ENCODE measurements around the gene CBX7.

The CBX7 gene

DNA sequence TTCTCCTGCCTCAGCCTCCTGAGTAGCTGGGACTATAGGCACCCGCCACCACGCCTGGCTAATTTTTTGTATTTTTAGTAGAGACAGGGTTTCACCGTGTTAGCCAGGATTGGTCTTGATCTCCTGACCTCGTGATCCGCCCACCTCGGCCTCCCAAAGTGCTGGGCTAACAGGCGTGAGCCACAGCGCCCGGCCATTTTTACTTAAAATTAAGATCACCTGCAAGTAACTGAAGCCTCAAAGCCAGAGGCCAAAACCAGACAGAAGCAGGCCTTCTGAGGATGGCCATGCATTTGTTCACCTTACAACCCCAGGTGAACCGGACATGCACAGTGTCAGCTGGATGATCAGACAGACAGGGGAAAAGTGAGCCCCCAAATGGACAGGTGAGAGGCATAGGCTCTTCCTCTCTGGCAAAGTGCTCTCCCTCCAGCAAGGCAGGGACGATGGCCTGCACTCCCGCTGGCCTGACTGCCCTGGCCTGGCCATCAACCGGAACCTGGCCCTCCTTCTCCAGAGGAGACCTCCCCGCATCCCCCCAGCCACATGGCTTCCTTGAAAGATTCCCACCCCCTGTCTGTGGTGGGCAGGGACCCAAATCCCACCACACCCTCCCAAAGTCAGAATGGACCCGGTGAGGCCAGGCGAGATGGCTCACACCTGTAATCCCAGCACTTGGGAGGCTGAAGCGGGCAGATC lies 29.6 kb downstream of the CBX7 start:
- no peak for FAIRE-seq

DNA sequence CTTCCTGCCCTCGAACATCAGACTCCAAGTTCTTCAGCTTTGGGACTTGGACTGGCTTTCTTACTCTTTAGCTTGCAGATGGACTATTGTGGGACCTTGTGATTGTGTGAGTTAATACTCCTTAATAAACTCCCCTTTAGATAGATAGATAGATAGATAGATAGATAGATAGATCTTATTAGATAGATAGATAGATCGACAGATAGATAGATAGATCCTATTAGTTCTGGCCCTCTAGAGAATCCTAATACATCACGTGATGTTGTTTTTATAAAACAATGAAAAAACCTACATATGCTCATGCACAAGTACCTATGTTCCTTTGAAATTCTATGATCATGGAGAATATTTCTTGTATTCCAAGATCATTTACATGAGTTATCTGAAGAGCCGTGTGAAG lies 31.5 kb downstream of the CBX7 start:
- FAIRE-seq = no peak

DNA sequence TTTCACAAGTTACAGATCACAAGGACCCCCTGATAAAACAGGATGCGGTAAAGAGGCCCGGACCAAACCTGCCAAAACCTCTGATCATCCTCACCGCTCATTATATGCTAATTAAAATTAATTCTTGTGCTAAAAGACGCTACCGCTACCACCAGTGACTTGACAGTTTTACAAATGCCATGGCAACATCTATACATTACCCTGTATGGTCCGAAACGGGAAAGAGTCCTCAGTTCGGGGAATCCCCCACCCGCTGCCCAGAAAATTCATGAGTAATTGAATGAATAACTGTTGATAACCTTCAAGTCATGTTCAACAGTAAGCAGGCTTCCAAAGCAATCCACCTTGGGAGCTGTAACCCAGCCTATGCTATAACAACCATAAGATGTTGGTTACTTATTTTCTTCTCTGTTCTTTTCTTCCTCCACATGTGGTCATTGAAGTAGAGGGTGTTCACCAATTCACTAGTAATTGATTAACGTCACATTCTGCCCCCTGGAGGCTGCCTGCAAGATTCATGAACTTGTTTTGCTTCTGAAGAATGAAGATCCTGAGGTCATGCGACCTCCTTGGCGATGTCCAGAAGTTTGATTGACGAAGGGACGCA lies 34.8 kb downstream of the CBX7 start:
- FAIRE-seq = no peak

DNA sequence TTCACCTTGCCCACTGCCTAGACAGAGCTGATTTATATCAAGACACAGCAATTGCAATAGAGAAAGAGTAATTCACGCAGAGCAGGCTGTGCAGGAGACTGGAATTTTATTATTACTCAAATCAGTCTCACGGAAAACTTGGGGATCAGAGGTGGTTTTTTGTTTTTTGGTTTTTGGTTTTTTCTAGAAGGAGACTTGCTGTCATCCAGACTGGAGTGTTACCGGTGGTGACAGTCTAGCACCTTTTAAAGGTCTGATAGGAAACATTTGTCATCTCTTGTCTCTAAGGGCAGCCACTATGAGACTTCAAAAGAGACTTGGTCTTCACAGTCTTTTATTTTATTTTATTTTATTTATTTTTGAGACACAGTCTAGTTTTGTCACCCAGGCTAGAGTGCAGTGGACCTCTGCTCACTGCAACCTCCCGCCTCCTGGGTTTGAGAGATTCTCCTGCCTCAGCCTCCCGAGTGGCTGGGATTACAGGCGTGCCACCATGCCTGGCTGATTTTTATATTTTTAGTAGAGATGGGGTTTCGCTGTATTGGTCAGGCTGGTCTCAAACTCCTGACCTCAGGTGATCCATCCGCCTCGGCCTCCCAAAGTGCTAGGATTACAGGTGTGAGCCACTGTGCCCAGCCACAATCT lies 36.4 kb downstream of the CBX7 start:
- no peak for FAIRE-seq

DNA sequence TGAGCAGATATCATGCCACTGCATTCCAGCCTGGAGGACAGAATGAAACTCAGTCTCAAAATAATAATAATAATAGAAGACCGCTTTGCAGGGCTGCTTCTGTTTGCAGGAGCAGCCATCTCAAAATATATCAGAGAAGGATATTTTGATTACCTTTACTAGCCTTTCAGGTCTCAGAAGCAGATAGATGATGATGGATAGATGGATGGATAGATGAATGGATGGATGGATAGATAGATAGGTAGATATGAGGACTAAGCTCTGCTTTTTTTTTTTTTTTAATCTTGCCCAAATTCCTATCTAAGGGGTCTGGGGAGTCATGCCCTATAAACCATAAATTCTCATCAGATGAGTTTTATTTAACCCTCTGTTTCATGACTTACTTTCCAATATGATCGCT lies 36.9 kb downstream of the CBX7 start:
- FAIRE-seq = no peak

DNA sequence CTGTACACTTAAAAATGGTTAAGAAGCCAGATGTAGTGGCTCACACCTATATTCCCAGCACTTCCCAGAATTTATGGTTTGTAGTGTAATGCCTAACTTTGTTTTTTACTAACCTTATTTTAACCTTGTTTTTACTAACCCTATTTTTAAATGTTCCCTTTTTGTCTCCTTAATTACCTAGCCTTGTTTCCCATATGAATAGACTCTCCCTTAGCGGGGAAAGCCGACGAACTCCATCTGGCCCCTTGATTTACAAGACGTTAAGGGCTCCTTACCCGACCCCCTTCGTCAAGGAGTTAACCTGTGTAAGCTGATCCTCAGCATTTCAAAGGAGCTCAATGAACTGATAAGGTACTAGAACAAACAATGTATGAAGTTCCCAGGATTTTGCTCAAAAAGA lies 38.4 kb downstream of the CBX7 start:
- FAIRE-seq = no peak

DNA sequence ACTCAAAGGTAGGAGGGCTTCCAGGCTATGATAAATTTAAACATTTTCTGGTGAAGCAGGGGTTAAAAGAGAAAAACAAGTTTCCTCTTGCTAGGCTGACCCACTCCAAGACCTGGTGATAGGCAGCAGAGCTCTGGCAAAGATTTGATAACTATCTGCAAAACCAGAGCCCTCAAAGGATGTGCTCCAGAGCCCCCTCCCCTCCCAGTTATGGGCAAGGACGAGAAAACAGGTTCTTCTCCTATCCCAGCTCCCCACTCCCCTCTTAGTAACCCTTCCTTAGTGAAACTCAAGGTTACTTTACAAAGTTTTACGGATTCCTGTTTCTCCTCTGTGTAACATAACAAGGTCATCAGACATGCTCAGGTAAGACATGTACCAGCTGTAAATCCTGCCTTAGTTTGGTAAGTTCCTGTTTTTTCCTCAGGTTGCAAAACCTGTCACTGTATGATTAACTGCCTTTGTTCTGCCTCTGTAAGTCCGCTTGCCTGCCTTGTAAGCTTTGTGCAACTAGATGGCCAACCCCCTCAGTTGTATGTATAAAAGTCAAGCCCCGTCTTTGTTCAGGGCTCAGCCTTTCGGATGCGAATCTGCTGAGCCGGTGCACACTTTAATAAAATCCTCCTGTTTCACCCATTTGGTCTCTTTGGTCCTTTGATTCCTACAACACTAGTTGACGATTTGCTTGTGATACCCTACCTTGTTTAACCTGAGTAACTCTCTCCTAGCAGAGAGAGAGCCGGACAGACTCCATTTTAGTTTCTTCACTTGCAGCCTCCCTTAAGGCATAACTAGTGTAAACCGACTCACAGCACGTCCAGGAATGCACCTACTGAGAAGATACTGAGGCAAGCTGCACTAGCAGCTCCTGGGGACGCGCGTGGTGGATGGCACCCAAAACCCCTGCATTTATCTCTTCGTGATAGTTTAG lies 41.6 kb downstream of the CBX7 start:
- FAIRE-seq = no peak

DNA sequence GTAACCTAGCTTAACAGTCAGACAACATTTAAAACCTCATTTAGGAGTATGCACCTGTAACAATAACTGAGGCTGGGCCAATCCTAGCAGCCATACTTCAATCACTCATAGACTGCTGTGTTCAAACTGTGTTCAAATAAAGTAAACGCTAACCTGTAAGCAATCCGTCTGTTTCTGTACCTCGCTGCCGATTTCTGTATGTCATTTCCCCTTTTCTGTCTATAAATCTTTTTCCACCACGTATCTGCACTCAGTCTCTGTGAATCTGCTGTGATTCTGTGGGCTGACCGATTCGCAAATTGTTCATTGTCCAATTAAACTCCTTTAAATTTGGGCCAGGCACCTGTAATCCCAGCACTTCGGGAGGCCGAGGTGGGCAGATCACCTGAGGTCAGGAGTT lies 43.1 kb downstream of the CBX7 start:
- FAIRE-seq = no peak

DNA sequence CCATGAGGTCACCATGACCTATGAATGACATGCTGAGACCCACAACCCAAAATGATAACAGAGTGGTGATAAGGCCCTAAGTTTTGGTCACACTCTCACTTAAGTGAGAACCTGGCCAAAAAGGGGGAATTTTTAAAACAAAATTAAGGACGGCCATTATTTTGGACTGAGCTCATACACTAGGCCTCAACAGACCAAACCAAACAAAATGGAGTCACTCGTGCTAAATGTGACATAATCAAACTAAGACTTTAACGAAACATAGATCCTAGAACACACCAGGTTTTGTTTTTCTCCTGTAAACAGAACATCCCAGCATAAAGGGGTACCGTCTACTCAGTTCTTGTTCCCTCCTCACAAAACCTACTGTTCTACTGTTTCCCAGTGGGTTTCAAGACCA lies 44.0 kb downstream of the CBX7 start:
- FAIRE-seq = no peak

DNA sequence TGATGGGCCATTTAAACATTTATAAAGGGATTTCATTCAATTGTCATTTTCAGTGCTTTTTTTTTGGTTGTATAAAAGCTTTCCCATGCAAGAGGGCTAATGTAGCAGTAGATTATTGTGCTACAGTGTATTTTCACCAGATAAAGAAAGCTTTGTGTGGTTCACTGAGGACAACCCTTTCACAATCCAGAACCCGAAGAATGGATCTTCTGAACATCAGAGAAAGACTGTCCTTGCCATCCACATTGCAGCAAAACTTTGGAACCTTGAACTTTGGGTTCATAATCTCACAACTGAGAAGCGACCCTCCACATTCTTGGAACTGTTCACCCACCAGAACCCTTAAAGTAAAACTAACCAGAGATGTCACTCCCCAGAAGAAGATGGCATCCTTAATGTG lies 46.2 kb downstream of the CBX7 start:
- FAIRE-seq = no peak

DNA sequence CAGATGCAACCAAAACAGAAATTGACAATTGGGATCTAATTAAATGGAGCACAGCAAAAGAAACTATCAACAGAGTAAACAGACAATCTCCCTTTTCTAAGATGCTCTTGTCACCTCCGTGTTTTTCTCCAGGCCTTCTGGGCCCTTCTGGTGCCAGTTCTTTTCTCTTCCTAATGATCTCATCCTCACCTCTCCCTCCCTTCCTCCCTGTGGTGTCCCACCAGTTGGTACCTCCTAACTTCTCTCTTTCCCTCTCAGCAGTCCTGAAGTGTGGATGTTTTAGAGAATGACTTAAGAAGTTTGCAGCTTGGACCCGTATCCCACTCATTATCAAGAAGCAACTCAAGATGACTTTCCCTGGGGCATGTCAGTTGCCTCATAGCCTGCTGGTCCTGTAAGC lies 49.0 kb downstream of the CBX7 start:
- no peak for FAIRE-seq

DNA sequence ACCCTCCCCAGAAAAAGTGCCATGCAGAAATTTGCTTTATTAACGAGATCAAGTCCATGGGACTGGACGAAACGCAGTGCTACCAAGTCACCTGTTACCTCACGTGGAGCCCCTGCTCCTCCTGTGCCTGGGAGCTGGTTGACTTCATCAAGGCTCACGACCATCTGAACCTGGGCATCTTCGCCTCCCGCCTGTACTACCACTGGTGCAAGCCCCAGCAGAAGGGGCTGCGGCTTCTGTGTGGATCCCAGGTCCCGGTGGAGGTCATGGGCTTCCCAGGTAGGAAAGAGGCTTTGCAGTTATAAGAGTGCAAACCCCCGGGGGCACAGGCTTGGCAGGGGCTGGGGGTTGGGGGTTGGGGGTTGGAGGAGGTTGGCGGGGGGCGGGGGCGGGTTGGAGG lies 51.3 kb downstream of the CBX7 start:
- FAIRE-seq = no peak

DNA sequence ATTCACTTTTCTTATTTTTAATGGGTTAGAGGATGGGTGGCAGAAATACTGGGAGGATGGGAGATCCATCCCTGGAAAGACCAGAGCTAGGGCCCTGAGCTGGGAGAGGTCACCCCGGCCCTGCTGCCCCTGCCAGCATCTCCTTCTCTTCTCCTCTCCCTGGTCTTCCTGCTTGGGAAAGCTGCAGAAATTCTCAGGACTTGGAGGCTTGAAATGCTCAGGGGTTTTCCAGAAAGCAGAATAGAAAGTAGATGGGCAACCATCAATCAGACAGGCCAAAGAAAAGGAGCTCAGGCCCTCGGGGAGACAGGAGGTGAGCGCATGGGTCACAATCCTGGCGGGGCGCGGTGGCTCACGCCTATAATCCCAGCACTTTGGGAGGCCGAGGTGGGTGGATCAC lies 53.9 kb downstream of the CBX7 start:
- FAIRE-seq = no peak

DNA sequence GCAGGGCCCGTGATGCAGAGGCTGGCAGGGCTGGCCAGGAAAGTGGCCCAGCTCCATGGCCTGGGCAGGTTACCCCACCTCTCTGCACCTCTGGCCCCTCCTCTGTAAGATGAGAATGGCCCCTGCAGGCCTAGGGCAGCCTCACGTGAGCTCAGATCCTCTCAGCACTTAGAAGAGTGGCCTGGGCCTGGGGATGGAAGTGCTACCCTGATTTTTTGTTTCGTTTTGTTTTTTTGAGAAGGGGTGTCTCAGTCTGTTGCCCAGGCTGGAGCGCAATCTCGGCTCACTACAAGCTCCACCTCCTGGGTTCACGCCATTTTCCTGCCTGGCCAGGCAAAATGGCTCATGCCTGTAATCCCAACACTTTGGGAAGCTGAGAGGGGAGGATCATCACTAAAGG lies 54.5 kb downstream of the CBX7 start:
- FAIRE-seq = no peak

DNA sequence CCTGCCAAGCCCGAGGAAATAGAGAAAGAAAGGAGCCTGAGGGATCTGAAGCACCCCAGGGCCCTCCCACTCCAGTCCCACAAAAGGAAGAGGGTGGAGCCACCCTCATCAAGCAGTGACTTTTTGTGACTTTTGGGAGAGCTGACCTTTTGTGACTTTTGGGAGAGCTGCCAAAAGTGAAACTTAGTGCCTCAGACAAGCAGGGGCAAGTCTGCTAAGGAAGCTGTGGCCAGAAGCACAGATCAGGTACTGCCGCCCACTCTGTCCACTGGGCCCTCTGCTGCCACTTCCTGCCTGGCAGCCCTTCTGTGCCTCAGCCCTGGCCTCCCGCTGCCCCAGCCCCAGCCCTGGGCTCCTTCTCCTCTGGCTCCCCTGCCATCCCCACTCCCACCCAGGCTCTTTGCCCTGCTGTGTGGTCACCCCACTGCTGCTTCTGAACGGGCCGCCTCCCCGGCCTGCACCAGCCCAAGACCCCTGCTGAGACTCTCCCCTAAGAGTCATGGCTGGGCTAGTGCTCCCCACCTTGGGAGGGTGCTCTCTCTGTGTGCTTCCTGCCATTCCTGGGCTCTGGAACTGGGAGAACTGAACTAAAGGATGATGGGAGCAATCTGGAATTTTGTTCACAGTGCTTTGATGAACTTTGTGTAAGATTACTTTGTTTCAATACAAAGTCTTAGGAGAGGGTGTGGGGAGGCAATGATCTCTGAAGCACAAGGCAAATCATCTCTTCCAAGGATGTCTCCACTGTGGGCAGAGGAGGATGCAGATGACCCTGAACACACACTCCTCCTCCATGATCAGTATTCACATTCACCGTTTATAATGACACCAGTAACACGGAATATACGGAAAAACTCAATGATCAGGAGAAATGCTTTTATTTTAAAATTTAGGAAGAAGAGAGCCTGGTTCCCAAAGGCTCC lies 55.1 kb downstream of the CBX7 start, which contains the start of gene APOBEC3H:
APOBEC3H (plus strand) TSS at position 147 of the 923 bp plus-strand sequence. CDS start 3,035 bp downstream, outside the sequence.
- no peak for FAIRE-seq

DNA sequence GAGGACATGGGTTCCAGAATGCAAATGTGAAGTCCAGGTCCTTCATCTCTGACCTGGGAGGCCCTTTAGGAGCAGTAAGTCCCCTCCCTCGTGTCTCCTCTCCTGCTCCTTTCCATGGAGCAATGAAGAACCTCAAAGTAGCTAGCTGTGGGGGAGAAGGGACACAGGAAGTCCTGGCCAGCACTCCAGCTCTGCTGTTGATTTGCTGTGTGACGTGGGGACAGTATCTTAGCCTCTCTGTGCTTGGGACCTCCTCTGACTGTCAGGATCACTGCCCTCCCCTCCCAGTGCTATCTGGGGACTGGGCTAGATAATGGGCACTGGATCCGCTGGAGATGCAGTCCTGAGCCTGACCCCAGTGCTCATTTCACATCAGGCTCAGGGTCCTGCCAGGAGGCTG lies 56.5 kb downstream of the CBX7 start:
- no peak for FAIRE-seq

DNA sequence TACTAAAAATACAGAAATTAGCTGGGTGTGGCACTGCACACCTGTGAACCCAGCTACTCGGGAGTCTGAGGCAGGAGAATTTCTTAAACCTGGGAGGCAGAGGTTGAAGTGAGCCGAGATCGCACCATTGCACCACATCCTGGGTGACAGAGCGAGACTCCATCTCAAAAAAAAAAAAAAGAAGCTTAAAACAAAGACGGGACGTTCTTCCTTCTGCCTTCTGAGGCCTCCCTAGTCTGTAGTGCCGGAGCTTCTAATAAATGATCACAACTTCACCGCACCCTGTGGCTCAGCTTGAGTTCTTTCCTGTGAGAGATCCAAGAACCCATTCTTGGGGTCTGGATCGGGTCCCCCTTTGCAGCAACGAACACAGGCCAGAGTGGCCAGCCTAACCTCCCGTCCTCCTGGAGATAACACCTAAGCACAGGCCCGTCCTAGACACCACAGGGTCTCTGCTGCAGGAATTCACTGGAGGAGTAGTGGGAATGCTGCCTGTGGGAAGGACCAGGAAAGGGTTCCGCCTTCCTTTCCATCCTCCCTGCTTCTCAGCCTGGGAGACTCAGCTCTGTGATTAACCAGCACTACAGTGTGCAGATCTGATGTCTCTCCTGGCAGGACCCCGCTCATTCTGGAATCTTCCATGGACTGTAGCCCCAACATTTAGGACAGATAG lies 57.6 kb downstream of the CBX7 start:
- no peak for FAIRE-seq

DNA sequence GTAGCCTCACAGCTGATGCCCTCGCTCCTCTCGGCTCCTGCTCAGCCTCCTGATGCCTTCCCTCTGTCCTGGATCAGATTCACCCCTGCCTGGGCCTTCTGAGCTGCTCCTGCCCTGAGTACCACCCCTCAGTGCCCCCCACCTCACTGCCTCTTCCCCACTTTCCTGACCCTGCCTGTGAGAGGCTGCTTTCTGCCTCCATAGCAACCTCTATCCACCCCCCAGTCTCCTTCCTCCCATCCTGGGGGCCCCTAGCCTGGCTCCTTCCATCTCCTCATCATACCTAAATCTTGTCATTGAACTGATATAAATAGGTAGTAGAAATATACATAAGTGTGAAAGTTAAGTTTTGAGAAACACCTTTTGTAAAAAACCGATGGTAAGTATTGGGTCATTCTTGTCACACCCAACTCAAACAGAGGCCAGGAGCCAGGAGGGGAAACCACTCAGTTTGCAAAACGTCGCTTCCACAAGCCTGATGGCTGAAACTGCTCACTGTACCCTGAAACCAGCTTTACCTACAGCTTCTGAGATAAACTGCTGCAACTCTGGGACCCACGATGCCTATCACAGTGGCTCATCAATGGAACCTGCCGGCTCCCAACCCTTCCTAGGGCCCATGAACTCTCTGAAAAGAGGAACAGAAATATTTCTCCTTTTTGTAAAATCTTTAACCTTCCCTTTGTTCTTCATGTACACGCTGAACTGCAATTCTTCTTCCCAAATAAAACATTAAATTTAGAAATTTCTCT lies 60.2 kb downstream of the CBX7 start:
- FAIRE-seq = no peak

DNA sequence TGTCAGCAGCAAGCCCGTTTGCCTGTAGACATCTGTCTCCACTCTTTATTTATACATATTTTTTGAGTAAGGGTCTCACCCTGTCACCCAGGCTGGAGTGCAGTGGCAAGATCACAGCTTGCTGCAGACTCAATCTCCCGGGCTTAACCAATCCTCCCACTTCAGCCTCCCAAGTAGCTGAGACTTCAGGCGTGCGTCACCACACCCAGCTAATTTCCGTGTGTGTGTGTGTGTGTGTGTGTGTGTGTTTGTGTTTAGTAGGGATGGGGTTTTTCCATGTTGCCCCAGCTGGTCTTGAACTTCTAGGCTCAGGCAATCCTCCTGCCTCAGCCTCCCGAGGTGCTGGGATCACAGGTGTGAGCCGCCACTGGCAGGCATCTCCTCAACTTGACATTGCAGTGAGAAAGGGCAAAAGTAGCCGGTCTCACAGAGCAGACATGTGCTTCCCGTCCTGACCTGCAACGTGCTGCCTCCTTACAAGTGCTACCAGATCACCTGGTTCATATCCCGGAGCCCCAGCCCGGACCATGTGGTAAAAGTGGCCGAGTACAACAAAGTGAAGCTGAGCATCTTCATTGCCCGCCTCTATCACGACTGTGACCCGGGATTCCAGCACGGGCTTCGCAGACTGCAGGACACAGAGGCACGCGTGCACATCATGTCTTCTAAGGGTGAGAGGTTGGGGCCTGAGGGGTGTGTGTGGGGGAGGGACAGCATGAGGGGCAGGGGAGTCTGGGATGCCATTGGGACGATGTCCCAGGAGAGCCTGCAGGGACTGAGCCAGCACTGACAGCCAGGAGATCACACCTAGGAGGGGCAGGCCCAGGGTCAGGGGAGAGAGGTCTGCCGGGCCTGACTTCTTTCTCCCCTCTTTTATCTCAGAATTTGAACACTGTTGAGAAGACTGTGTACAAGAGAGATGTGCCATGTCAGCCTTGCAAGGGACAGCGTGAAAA lies 61.1 kb downstream of the CBX7 start:
- no peak for FAIRE-seq
